Ovary (tissue), 3 donors: ENCODE results near the gene CNNM2.

ENCODE experiments used
- EP300 ChIP-seq: sonication (generic); formaldehyde crosslinking; IDR thresholded peaks from one replicate; pipeline ENCODE4 v1.6.1; 2017; ENCODE audit warnings: antibody characterized with exemption
- POLR2A ChIP-seq: fragments of 450-650 bp; IDR thresholded peaks from one replicate; pipeline ENCODE4 v1.6.1; 2017; ENCODE audit warnings: antibody characterized with exemption, mild to moderate bottlenecking, moderate library complexity
- TF ChIP-seq, protein P1 (sequence below), 3 donors: fragments of 450-650 bp in 2 of 3; fragments of 200-600 bp in 1 of 3; IDR thresholded peaks; one replicate each; pipeline versions ENCODE4 v1.5.1 to v1.8.0; 2016 to 2022; ENCODE audit warnings: antibody characterized with exemption in 3 of 3, mild to moderate bottlenecking in 1 of 3
- donor health status: DM: no; HTN: no; CAD: no.

GRCh38 chr10:103090911-103091310 is 172.8 kb downstream of the CNNM2 start:
- TF ChIP-seq, protein P1, sequence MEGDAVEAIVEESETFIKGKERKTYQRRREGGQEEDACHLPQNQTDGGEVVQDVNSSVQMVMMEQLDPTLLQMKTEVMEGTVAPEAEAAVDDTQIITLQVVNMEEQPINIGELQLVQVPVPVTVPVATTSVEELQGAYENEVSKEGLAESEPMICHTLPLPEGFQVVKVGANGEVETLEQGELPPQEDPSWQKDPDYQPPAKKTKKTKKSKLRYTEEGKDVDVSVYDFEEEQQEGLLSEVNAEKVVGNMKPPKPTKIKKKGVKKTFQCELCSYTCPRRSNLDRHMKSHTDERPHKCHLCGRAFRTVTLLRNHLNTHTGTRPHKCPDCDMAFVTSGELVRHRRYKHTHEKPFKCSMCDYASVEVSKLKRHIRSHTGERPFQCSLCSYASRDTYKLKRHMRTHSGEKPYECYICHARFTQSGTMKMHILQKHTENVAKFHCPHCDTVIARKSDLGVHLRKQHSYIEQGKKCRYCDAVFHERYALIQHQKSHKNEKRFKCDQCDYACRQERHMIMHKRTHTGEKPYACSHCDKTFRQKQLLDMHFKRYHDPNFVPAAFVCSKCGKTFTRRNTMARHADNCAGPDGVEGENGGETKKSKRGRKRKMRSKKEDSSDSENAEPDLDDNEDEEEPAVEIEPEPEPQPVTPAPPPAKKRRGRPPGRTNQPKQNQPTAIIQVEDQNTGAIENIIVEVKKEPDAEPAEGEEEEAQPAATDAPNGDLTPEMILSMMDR (IDR thresholded peaks at IDR 0.05): no peak
- TF ChIP-seq POLR2A (no peak), EP300 (no peak)
